DND-41 (cell line): ENCODE data around the gene UNC45A.

Experiments
- ATAC-seq: fragments of 200-7000 bp; cut with Tn5 transposase; 3 replicates; pipeline ENCODE4 v1.9.1; 2021; ENCODE audit warnings: low read depth; ENCODE audit not compliant: insufficient read depth
- DNase-seq: peaks from one replicate; pipeline ENCODE4 v3.0.0-alpha.2; 2020
- H2AFZ ChIP-seq: 2 replicates; pipeline ENCODE4 v1.6.0; 2012; ENCODE audit warnings: low read depth, low read length
- H3K27ac ChIP-seq: 2 replicates; pipeline ENCODE4 v1.5.1; 2012; ENCODE audit warnings: low read length, inconsistent platforms
- H3K27me3 ChIP-seq: fragments of 200-600 bp; sonication (generic); 2 replicates; pipeline ENCODE4 v1.6.0; 2012; ENCODE audit warnings: low read length, mild to moderate bottlenecking, inconsistent platforms; ENCODE audit not compliant: insufficient read depth, poor library complexity
- H3K36me3 ChIP-seq: 2 replicates; pipeline ENCODE4 v1.5.1; 2012; ENCODE audit warnings: low read length, inconsistent platforms; ENCODE audit not compliant: insufficient read depth
- H3K4me1 ChIP-seq: 2 replicates; pipeline ENCODE4 v1.5.1; 2012; ENCODE audit warnings: mild to moderate bottlenecking, low read length; ENCODE audit not compliant: insufficient read depth
- H3K4me2 ChIP-seq: 2 replicates; pipeline ENCODE4 v1.6.0; 2012; ENCODE audit warnings: mild to moderate bottlenecking, moderate library complexity, low read length, inconsistent platforms; ENCODE audit not compliant: insufficient read depth
- H3K4me3 ChIP-seq, 2 experiments: fragments of 200-600 bp in 1 of 2; shearing (Covaris generic) in 1 of 2; 2 replicates each; pipeline ENCODE4 v1.5.1; 2012 to 2016; ENCODE audit warnings: inconsistent platforms in 2 of 2, low read length in 2 of 2, mild to moderate bottlenecking in 2 of 2, low read depth in 1 of 2, moderate library complexity in 1 of 2
- H3K79me2 ChIP-seq: 2 replicates; pipeline ENCODE4 v1.6.0; 2012; ENCODE audit warnings: low read length, inconsistent platforms; ENCODE audit not compliant: insufficient read depth
- H3K9ac ChIP-seq: 2 replicates; pipeline ENCODE4 v1.6.0; 2012; ENCODE audit warnings: low read depth, mild to moderate bottlenecking, inconsistent platforms, low read length, moderate library complexity
- H3K9me3 ChIP-seq: 2 replicates; pipeline ENCODE4 v1.5.1; 2012; ENCODE audit warnings: low read length, moderate library complexity, mild to moderate bottlenecking, inconsistent platforms; ENCODE audit not compliant: insufficient read depth, severe bottlenecking
- H4K20me1 ChIP-seq: 2 replicates; pipeline ENCODE4 v1.6.0; 2012; ENCODE audit warnings: low read length; ENCODE audit not compliant: insufficient read depth
- CTCF ChIP-seq: IDR thresholded peaks from 2 replicates; pipeline ENCODE4 v1.5.1; 2012; ENCODE audit warnings: borderline replicate concordance, low read length, moderate library complexity, mild to moderate bottlenecking; ENCODE audit not compliant: poor library complexity, severe bottlenecking; ENCODE audit errors: extremely low read depth
- EZH2 ChIP-seq: IDR thresholded peaks from 3 replicates; pipeline ENCODE4 v1.6.1; 2012; ENCODE audit warnings: borderline replicate concordance, low read depth, mild to moderate bottlenecking, moderate library complexity, low read length, inconsistent platforms; ENCODE audit not compliant: severe bottlenecking

The UNC45A gene, protein sequence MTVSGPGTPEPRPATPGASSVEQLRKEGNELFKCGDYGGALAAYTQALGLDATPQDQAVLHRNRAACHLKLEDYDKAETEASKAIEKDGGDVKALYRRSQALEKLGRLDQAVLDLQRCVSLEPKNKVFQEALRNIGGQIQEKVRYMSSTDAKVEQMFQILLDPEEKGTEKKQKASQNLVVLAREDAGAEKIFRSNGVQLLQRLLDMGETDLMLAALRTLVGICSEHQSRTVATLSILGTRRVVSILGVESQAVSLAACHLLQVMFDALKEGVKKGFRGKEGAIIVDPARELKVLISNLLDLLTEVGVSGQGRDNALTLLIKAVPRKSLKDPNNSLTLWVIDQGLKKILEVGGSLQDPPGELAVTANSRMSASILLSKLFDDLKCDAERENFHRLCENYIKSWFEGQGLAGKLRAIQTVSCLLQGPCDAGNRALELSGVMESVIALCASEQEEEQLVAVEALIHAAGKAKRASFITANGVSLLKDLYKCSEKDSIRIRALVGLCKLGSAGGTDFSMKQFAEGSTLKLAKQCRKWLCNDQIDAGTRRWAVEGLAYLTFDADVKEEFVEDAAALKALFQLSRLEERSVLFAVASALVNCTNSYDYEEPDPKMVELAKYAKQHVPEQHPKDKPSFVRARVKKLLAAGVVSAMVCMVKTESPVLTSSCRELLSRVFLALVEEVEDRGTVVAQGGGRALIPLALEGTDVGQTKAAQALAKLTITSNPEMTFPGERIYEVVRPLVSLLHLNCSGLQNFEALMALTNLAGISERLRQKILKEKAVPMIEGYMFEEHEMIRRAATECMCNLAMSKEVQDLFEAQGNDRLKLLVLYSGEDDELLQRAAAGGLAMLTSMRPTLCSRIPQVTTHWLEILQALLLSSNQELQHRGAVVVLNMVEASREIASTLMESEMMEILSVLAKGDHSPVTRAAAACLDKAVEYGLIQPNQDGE

GRCh38 chr15:90934949-90935751 is at the start of gene UNC45A:
UNC45A (plus strand) TSS chr15:90935285; CDS start chr15:90935325, 40 bp downstream.
- peak within 1 kb of the TSS; percentile 71 for H3K9ac ChIP-seq
- peak; percentile 76 for ATAC-seq

DNA sequence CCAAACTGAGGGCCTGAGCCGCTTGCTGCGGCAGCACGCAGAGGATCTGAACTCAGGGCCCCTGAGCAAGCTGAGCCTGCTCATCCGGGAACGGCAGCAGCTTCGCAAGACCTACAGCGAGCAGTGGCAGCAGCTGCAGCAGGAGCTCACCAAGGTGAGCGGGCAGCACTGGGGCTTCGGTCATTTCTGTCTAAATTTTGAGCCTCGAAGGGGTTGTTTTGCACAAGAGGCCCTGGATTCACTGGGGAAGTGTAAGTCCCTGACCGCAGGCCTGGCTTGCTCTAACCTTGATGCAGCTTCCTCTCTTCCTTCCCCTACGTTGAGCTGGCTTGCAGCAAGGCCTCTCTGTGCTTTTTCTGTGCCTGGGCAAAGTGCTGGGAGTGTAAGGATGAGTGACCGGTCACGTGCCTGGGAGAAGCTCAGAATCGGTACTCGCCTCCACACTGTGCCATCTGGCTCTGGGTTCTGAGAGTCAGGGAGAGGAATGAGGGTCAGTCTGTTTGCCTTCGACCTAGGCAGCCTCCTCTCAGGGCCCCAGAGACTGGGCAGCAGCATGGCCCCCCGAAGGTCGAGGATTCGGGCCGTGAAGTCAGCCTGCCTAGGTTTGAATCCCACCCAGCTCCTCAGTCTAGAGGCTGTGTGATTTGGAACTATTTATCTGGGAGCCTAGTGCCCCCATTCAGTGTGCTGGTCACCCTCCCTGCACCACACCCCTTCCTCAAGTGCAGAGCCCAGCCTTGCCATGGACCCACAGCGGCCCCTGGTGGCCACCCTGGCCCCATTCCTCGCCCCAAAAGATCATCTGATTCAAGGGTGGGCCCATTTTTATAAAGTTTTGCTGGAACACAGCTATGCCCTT is 49.4 kb upstream of the UNC45A start:
- H3K27me3 ChIP-seq: no peaks in the 10 kb centered on the region
- ATAC-seq: peak; percentile 71
- no peak overlapping the region for H2AFZ ChIP-seq
- peaks cover 11% of the 10 kb centered on the region for H3K36me3 ChIP-seq
- peaks cover 6% of the 10 kb centered on the region; the same call in 1 of the 2 replicates for H4K20me1 ChIP-seq
- no peak overlapping the region for H3K9ac ChIP-seq
- H3K27ac ChIP-seq: no peak overlapping the region
- no peaks in the 10 kb centered on the region for H3K79me2 ChIP-seq
- TF ChIP-seq CTCF: peak; percentile 90
- no peak for TF ChIP-seq EZH2
- no peak overlapping the region for H3K4me2 ChIP-seq
- peak; percentile 74 for DNase-seq
- H3K9me3 ChIP-seq: no peaks in the 10 kb centered on the region
- no peak overlapping the region for H3K4me3 ChIP-seq
- peaks cover 16% of the 10 kb centered on the region for H3K4me1 ChIP-seq

More at GRCh38 chr15:90934949-90935751, at the start of gene UNC45A:
- Histone ChIP-seq H3K27ac (peak within 1 kb of the TSS; percentile 68), H4K20me1 (no peaks in the 10 kb centered on the region), H3K79me2 (peaks cover 33% of the 10 kb centered on the region), H3K27me3 (no peaks in the 10 kb centered on the region), H3K4me2 (peak within 1 kb of the TSS; percentile 93), H3K36me3 (peaks cover 30% of the 10 kb centered on the region), H2AFZ (peak within 1 kb of the TSS; percentile 81), H3K4me1 (peaks cover 58% of the 10 kb centered on the region), H3K4me3 (peak within 1 kb of the TSS; percentile 60 to 69), H3K9me3 (no peaks in the 10 kb centered on the region)
- TF ChIP-seq CTCF (peak; percentile 27), EZH2 (no peak)
- peak; percentile 91 for DNase-seq

- no peak overlapping the region for H3K4me3 ChIP-seq
These were observed 48.8 kb upstream of the UNC45A start for GRCh38 chr15:90886291-90886614.

More at GRCh38 chr15:90886291-90886614, 48.8 kb upstream of the UNC45A start:
- H3K9ac ChIP-seq: no peak overlapping the region
- no peak overlapping the region for H2AFZ ChIP-seq
- H3K9me3 ChIP-seq: no peaks in the 10 kb centered on the region
- no peak for ATAC-seq
- no peak overlapping the region for H3K4me2 ChIP-seq
- H3K79me2 ChIP-seq: no peaks in the 10 kb centered on the region
- peaks cover 17% of the 10 kb centered on the region for H3K4me1 ChIP-seq
- H3K27ac ChIP-seq: no peak overlapping the region
- H3K27me3 ChIP-seq: no peaks in the 10 kb centered on the region
- TF ChIP-seq CTCF (no peak), EZH2 (no peak)
- H3K36me3 ChIP-seq: peaks cover 5% of the 10 kb centered on the region
- peaks cover 6% of the 10 kb centered on the region; the same call in 1 of the 2 replicates for H4K20me1 ChIP-seq
- no peak for DNase-seq
